CD8-positive, alpha-beta memory T cell (primary cell): Measurements from ENCODE around the gene NDUFB10. TPM values are rescaled to one million over a fixed set of nuclear protein-coding genes. Genes with fewer than 3 reads are reported as not detected.
A peak's percentile ranks its signal among the peaks of the same experiment; 100 is the strongest.

Experiments
- CTCF ChIA-PET: fragments of 350-600 bp; sonication (Branson Sonifier 250); formaldehyde crosslinking; loops from one replicate; lab custom pipeline; 2021; ENCODE audit warnings: antibody characterized with exemption; lab: Charles Lee
- POLR2A ChIA-PET: fragments of 350-600 bp; sonication (Branson Sonifier 250); formaldehyde crosslinking; loops from one replicate; lab custom pipeline; 2021; ENCODE audit warnings: antibody characterized with exemption; lab: Charles Lee
- DNase-seq, 5 donors: peaks; one replicate each; pipeline versions ENCODE4 v3.0.0 to v3.0.0-alpha.2; 2020 to 2022; ENCODE audit warnings: mixed read lengths in 1 of 5
- H3K27ac ChIP-seq: one replicate; pipeline ENCODE4 v1.7.0; 2013; ENCODE audit warnings: low read depth, mild to moderate bottlenecking, low read length, moderate library complexity
- H3K27me3 ChIP-seq: 2 replicates; pipeline ENCODE4 v1.7.0; 2013; ENCODE audit warnings: low read length, mild to moderate bottlenecking; ENCODE audit not compliant: insufficient read depth, poor library complexity, severe bottlenecking
- H3K36me3 ChIP-seq: 2 replicates; pipeline ENCODE4 v1.7.0; 2013; ENCODE audit warnings: mild to moderate bottlenecking, low read length, moderate library complexity; ENCODE audit not compliant: insufficient read depth
- H3K4me1 ChIP-seq: 2 replicates; pipeline ENCODE4 v1.7.0; 2013; ENCODE audit warnings: mild to moderate bottlenecking, low read length, moderate library complexity; ENCODE audit not compliant: insufficient read depth
- H3K4me3 ChIP-seq: 2 replicates; pipeline ENCODE4 v1.7.0; 2013; ENCODE audit warnings: mild to moderate bottlenecking, low read length
- H3K9me3 ChIP-seq: 2 replicates; pipeline ENCODE4 v1.7.0; 2013; ENCODE audit warnings: mild to moderate bottlenecking, low read length
- H3K27ac Mint-ChIP-seq, 8 donors: one replicate each; pipeline ENCODE4 v1.8.0; 2020 to 2021; ENCODE audit warnings: mixed read lengths in 8 of 8, mild to moderate bottlenecking in 6 of 8, inconsistent platforms in 3 of 8, moderate library complexity in 3 of 8
- H3K27me3 Mint-ChIP-seq, 2 donors: one replicate each; pipeline ENCODE4 v1.8.0; 2020 to 2021; ENCODE audit warnings: mixed read lengths in 2 of 2, mild to moderate bottlenecking in 1 of 2, moderate library complexity in 1 of 2
- H3K36me3 Mint-ChIP-seq, 3 donors: one replicate each; pipeline ENCODE4 v1.8.0; 2020 to 2021; ENCODE audit warnings: mixed read lengths in 3 of 3, inconsistent platforms in 1 of 3, mild to moderate bottlenecking in 1 of 3
- H3K4me1 Mint-ChIP-seq, 3 donors: one replicate each; pipeline ENCODE4 v1.8.0; 2020 to 2021; ENCODE audit warnings: mixed read lengths in 3 of 3, inconsistent platforms in 1 of 3, mild to moderate bottlenecking in 1 of 3
- H3K4me3 Mint-ChIP-seq, 7 donors: one replicate each; pipeline ENCODE4 v1.8.0; 2020 to 2021; ENCODE audit warnings: mixed read lengths in 7 of 7, mild to moderate bottlenecking in 6 of 7, moderate library complexity in 4 of 7, inconsistent platforms in 2 of 7
- H3K9me3 Mint-ChIP-seq, 5 donors: one replicate each; pipeline ENCODE4 v1.8.0; 2020 to 2022; ENCODE audit warnings: mixed read lengths in 5 of 5, mild to moderate bottlenecking in 3 of 5, moderate library complexity in 2 of 5, inconsistent platforms in 1 of 5
- polyA plus RNA-seq: library from polyadenylated mRNA; unstranded; fragments of 300-500 nt; fragmentation: Illumina TruSeq; gene quantifications from one replicate; pipeline ENCODE4 v1.2.3, GENCODE V29; 2021
- total RNA-seq, 2 experiments: library from RNA; stranded (reverse); gene quantifications; one replicate each; pipeline ENCODE4 v1.2.3, GENCODE V29; 2021

Gene NDUFB10
- total and polyA plus RNA-seq, 3 experiments from 2014 or later = 150 to 236 (median 152) TPM

GRCh38 chr16:1940273-1941161 is 18.8 kb upstream of the NDUFB10 start:
- peaks cover 0 to 26% (median 1%) of the 10 kb centered on the region in 3 donors for H3K36me3 Mint-ChIP-seq
- H3K4me3 ChIP-seq = no peak overlapping the region
- H3K4me1 ChIP-seq = peaks cover 16% of the 10 kb centered on the region
- no peak overlapping the region for H3K27ac Mint-ChIP-seq
- peaks cover 9% of the 10 kb centered on the region for H3K36me3 ChIP-seq
- ChIA-PET POLR2A (no interaction called here), CTCF (interaction anchor here (1.2 kb wide), 1 partner anchor 15 kb away, joined by 3 read pairs; no protein-coding TSS in a partner anchor)
- H3K4me1 Mint-ChIP-seq = peaks cover 8 to 24% (median 11%) of the 10 kb centered on the region in 3 donors
- no peaks in the 10 kb centered on the region for H3K9me3 Mint-ChIP-seq
- H3K4me3 Mint-ChIP-seq = peak overlapping the region in 2 of 7 donors; percentile 23 to 30
- H3K27me3 ChIP-seq = no peaks in the 10 kb centered on the region
- no peak for DNase-seq
- no peaks in the 10 kb centered on the region for H3K27me3 Mint-ChIP-seq
- H3K9me3 ChIP-seq = no peaks in the 10 kb centered on the region
- no peak overlapping the region for H3K27ac ChIP-seq

DNA sequence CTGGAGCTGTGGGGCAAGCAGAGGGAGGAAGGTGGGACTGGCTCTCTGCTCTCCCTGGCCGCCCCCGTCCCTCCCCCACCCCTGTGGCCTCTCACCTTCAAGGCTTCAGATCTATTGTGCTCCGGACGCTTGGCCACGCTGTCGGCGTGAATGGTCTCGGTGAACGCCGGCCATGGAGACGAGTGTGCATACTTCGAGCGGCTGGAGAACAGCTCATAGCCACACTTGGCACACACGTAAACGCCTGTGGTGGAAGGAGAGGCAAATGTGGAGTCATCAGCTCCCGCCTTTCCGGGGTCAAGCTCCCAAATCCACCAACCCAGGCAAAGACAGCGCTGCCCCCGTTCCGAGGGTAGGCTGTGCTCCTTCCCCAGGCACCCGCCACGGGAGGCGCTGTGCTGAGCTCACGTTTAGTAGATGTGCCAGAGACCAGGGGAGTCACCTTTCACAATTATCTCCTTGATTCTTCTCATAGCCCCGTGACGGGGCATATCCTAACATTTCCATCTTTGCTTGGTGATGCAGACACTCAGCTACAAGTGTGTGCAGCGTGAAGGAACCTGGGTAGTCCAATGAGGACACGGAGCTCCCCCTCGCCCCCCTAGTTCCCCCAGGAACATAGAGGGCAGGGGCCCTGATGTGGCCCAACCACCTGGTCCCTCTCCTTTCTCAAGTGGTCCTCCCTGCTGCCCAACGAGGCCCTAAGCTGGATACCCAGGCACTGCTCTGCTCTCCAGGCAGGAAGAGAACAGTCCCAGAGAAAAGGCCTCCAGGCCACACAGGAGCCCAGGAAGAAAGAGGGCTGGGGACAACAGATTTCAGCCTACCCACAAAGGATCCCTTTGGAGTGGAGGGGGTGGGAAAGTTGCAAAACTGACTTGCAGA is 17.9 kb upstream of the NDUFB10 start:
- CTCF ChIA-PET = interaction anchor here (1.2 kb wide), 1 partner anchor 14 kb away, joined by 3 read pairs; no protein-coding TSS in a partner anchor
- Histone ChIP-seq H3K27ac (peak overlapping the region; percentile 72), H3K27me3 (no peaks in the 10 kb centered on the region)

GRCh38 chr16:1942047-1942809 is 17.1 kb upstream of the NDUFB10 start:
- H3K27me3 ChIP-seq = no peaks in the 10 kb centered on the region
- peak overlapping the region; percentile 72 for H3K27ac ChIP-seq
- H3K9me3 ChIP-seq = no peaks in the 10 kb centered on the region
- H3K27me3 Mint-ChIP-seq = no peaks in the 10 kb centered on the region
- H3K36me3 ChIP-seq = peaks cover 9% of the 10 kb centered on the region
- H3K4me1 ChIP-seq = peaks cover 16% of the 10 kb centered on the region
- no peak for DNase-seq
- H3K4me3 Mint-ChIP-seq = peak overlapping the region; percentile 80 to 95 (median 88)
- ChIA-PET POLR2A (interaction anchor here (1.7 kb wide), 1 partner anchor 23 kb away, joined by 16 read pairs; the partner anchor contains the start of gene RPS2), CTCF (interaction anchor here (1.1 kb wide), 1 partner anchor 16 kb away, joined by 6 read pairs; no protein-coding TSS in a partner anchor)
- H3K4me1 Mint-ChIP-seq = peaks cover 8 to 24% (median 11%) of the 10 kb centered on the region in 3 donors
- peak overlapping the region; percentile 79 for H3K4me3 ChIP-seq
- H3K9me3 Mint-ChIP-seq = no peaks in the 10 kb centered on the region
- peak overlapping the region in 2 of 8 donors; percentile 17 to 68 for H3K27ac Mint-ChIP-seq
- peaks cover 0 to 24% (median 1%) of the 10 kb centered on the region in 3 donors for H3K36me3 Mint-ChIP-seq

More for the DNA sequence above, 17.9 kb upstream of the NDUFB10 start:
- Mint-ChIP-seq H3K4me1 (peaks cover 8 to 24% (median 11%) of the 10 kb centered on the region in 3 donors), H3K27me3 (no peaks in the 10 kb centered on the region), H3K27ac (peak overlapping the region in 2 of 8 donors; percentile 26 to 66), H3K36me3 (peaks cover 0 to 26% (median 1%) of the 10 kb centered on the region in 3 donors), H3K9me3 (no peaks in the 10 kb centered on the region), H3K4me3 (peak overlapping the region; percentile 40 to 95 (median 87))
- no peak overlapping the region for H3K4me3 ChIP-seq
- POLR2A ChIA-PET = no interaction called here
- no peaks in the 10 kb centered on the region for H3K9me3 ChIP-seq
- peaks cover 9% of the 10 kb centered on the region for H3K36me3 ChIP-seq
- peaks cover 16% of the 10 kb centered on the region for H3K4me1 ChIP-seq
- DNase-seq = no peak

DNA sequence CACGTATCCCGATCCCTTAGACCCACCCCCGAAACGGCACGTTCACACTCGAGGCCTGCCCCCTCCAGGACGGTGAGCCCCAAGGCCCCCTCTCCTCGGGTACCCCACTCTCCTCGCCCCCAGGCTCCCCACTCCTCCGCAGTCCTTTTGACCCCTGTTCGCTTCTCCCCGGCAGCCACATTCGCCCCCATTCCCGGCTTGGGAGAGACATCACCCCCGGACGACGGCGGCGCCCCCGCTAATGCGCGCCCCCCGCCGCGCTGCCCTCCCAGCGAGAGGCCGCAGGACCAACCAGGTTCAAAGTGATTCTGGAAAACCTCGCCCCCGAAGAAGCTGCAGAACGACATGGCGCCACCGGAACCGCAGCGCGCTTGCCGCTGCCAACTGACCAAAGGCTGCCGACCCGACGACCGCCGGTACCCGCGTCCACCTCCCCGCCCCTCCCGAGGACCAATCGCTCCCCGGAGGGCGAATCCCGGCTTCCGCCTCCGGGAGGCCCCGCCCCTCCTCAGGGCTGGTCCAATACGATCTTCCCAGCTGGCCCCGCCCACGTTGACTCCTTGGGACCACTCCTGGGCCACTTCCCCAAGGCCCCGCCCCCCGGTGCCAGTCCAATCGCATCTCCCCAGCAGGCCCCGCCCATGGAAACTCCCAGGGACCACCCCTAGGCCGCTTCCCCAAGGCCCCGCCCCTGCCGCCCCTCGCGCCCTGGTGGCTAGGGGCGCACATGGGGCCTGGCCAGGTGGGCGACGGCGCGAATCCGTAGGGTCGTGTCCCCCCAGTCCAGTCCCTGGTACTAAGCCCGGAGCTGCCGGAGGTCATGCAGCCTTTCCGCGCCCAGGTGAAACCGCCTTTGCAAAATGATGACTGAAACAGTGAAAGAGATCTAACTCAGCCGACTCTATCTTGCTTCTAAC is 16.3 kb upstream of the NDUFB10 start, which contains the start of gene MSRB1:
Gene MSRB1, minus strand, starts transcription at position 390 of the 917 bp plus-strand sequence. Its CDS starts 43 bp downstream, at position 347.
- Histone ChIP-seq H3K4me1 (peaks cover 16% of the 10 kb centered on the region), H3K36me3 (peaks cover 9% of the 10 kb centered on the region), H3K27ac (peak within 1 kb of the TSS; percentile 72), H3K9me3 (no peaks in the 10 kb centered on the region), H3K27me3 (no peaks in the 10 kb centered on the region), H3K4me3 (peak within 1 kb of the TSS; percentile 79)
- ChIA-PET CTCF (interaction anchor here (1.1 to 1.4 kb wide), 3 partner anchors 8 to 15 kb away, joined by 4 to 9 read pairs (median 6); no protein-coding TSS in a partner anchor), POLR2A (interaction anchor here (1.0 to 1.7 kb wide), 6 partner anchors 9 to 212 kb away, joined by 3 to 16 read pairs (median 6); partner anchors contain the start of genes NUBP2, RPS2, SPSB3 and TRAF7)
- Mint-ChIP-seq H3K4me3 (peak within 1 kb of the TSS; percentile 80 to 95 (median 88)), H3K27me3 (no peaks in the 10 kb centered on the region), H3K4me1 (peaks cover 8 to 24% (median 11%) of the 10 kb centered on the region in 3 donors), H3K27ac (peak within 1 kb of the TSS; percentile 46 to 92 (median 78)), H3K36me3 (peaks cover 0 to 19% (median under 1%) of the 10 kb centered on the region in 3 donors), H3K9me3 (no peaks in the 10 kb centered on the region)
- DNase-seq = peak; percentile 98 to 100 (median 100)

DNA sequence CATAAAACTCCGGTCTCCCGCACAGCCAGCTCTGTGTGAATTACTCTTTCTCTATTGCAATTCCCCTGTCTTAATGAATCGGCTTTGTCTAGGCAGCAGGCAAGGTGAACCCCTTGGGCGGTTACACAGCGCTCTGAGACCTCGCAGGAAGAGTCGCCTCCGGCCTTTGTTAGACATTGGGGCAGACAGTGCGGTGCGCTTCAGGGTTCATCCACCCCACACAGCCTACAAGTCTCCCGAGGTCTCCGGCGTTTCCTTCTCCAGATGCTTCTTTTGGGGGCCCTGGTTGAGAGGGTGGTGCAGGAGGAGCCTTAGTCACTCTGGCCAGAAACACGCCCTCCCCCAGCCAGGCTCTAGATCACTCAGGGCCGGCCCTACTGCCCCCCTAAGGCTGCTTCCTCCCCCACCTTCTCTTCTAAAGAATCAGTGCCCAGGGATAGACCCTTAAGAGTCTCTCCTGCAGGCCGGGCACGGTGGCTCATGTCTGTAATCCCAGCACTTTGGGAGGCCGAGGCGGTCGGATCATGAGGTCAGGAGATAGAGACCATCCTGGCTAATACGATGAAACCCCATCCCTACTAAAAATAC is 14.6 kb upstream of the NDUFB10 start:
- ChIA-PET CTCF (no interaction called here), POLR2A (no interaction called here)
- no peak overlapping the region for H3K4me3 ChIP-seq
- Mint-ChIP-seq H3K4me3 (peak overlapping the region; percentile 13 to 94 (median 80)), H3K4me1 (peaks cover 8 to 24% (median 11%) of the 10 kb centered on the region in 3 donors), H3K36me3 (peaks cover 0 to 6% (median 0%) of the 10 kb centered on the region in 3 donors), H3K27ac (peak overlapping the region in 4 of 8 donors; percentile 51 to 82 (median 56)), H3K9me3 (no peaks in the 10 kb centered on the region), H3K27me3 (no peaks in the 10 kb centered on the region)
- H3K36me3 ChIP-seq = no peaks in the 10 kb centered on the region
- DNase-seq = no peak
- no peaks in the 10 kb centered on the region for H3K9me3 ChIP-seq
- no peaks in the 10 kb centered on the region for H3K27me3 ChIP-seq
- no peak overlapping the region for H3K27ac ChIP-seq
- peaks cover 16% of the 10 kb centered on the region for H3K4me1 ChIP-seq

DNA sequence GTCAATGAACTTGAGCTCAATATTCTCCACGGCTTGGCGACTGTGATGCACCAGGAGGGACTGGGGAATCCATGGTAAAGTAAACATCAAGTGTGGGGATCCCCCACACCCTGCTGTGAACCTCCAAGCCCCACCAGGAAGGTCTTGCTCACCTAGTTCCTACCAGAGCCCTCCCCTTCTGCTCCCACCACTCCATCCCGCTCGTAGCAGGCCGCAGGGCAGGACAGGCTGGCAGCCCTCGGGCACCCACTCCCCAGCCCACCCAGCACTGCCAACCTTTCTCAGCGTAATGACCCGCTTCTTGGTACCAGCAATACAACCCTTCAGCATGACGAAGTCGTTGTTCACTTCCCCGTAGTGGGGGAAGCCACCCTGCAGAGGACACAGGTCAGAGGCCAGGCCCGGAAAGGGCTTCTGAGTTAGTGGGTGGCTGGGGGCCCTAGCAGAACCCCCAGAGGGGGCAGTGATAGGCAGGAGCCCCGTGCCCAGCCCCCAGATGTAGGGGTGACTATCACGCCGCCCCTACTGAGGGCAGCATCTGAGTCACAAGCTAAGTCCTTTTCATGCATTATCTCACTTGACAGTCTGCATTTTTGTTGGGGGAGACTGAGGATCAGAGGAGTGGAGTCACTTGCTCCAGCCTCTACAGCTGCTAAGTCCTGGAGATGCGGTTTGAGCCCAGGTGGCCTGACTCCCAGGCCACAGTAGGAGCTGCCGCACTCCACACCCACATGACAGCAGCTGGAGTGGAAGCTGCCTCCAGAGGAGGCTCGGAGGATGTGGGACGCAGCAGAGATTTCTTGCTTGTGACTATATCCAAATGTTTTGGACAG is 13.6 kb upstream of the NDUFB10 start:
- Histone ChIP-seq H3K27me3 (no peaks in the 10 kb centered on the region), H3K27ac (no peak overlapping the region), H3K4me1 (peaks cover 16% of the 10 kb centered on the region), H3K36me3 (no peaks in the 10 kb centered on the region), H3K9me3 (no peaks in the 10 kb centered on the region), H3K4me3 (no peak overlapping the region)
- Mint-ChIP-seq H3K27me3 (no peaks in the 10 kb centered on the region), H3K9me3 (no peaks in the 10 kb centered on the region), H3K4me3 (no peak overlapping the region), H3K27ac (no peak overlapping the region), H3K36me3 (peaks cover 0 to 6% (median 0%) of the 10 kb centered on the region in 3 donors), H3K4me1 (peaks cover 8 to 24% (median 11%) of the 10 kb centered on the region in 3 donors)
- POLR2A ChIA-PET = no interaction called here
- CTCF ChIA-PET = interaction anchor here (0.5 to 2.2 kb wide), 2 partner anchors 12 to 1202 kb away, joined by 3 to 7 read pairs; partner anchors contain the start of gene NDUFB10
- DNase-seq = no peak
